ENCODE measurements around the gene GXYLT2.

GRCh38 chr3:72973031-72973723 lies 85.3 kb downstream of the GXYLT2 start:
- no peak for TF ChIP-seq CTCF (IDR thresholded peaks at IDR 0.05)
- peak in 1 of 3 donors; percentile 19 for TF ChIP-seq POLR2AphosphoS5 (IDR thresholded peaks at IDR 0.05)
- TF ChIP-seq EP300 (IDR thresholded peaks at IDR 0.05; ENCODE audit: low read depth) = no peak
- TF ChIP-seq POLR2A (IDR thresholded peaks at IDR 0.05) = no peak

All from transverse colon (tissue), 4 donors.